DND-41 (cell line): Measurements from ENCODE around the gene CDK9.

Source experiments
- EZH2 ChIP-seq: IDR thresholded peaks from 3 replicates; pipeline ENCODE4 v1.6.1; 2012; ENCODE audit warnings: borderline replicate concordance, low read depth, mild to moderate bottlenecking, moderate library complexity, low read length, inconsistent platforms; ENCODE audit not compliant: severe bottlenecking
- TF ChIP-seq, protein P1 (sequence below): IDR thresholded peaks from 2 replicates; pipeline ENCODE4 v1.5.1; 2012; ENCODE audit warnings: borderline replicate concordance, low read length, moderate library complexity, mild to moderate bottlenecking; ENCODE audit not compliant: poor library complexity, severe bottlenecking; ENCODE audit errors: extremely low read depth

DNA sequence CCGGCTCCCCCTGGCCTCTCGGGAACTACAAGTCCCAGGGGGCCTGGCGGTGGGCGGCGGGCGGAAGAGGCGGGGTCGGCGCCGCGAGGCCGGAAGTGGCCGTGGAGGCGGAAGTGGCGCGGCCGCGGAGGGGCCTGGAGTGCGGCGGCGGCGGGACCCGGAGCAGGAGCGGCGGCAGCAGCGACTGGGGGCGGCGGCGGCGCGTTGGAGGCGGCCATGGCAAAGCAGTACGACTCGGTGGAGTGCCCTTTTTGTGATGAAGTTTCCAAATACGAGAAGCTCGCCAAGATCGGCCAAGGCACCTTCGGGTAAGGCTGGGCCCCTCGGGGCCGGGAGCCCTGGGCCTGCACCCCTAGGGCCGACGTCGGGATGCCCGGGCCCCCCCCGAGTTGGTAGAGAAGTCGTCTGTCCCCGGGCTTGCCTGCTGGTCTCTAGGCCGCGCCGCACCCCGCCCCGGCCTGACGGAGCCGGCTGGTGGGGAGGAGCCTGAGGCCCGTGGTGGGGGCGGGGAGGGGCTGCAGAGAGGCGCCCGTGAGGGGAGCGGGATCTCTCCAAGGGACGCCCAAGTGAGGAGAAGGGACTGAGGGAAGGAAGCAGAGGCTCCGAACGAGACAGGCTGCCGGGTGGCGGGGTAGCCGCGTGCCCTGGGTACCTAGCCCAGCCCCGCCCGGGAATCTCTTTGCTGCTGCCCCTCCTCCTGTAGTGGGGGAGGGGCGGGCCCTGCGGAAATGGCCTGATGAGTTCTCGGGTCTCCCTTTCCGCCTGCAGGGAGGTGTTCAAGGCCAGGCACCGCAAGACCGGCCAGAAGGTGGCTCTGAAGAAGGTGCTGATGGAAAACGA, at the start of gene CDK9:
- TF ChIP-seq, protein P1, sequence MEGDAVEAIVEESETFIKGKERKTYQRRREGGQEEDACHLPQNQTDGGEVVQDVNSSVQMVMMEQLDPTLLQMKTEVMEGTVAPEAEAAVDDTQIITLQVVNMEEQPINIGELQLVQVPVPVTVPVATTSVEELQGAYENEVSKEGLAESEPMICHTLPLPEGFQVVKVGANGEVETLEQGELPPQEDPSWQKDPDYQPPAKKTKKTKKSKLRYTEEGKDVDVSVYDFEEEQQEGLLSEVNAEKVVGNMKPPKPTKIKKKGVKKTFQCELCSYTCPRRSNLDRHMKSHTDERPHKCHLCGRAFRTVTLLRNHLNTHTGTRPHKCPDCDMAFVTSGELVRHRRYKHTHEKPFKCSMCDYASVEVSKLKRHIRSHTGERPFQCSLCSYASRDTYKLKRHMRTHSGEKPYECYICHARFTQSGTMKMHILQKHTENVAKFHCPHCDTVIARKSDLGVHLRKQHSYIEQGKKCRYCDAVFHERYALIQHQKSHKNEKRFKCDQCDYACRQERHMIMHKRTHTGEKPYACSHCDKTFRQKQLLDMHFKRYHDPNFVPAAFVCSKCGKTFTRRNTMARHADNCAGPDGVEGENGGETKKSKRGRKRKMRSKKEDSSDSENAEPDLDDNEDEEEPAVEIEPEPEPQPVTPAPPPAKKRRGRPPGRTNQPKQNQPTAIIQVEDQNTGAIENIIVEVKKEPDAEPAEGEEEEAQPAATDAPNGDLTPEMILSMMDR, result no peak
- TF ChIP-seq EZH2, result no peak
